GM10248 (cell line): ENCODE data around the gene RNF217.

Experiments
- CTCF ChIA-PET: fragments of 300-600 bp; sonication (Branson Sonifier 250); formaldehyde crosslinking; extraction: SDS; loops from one replicate; lab custom pipeline; 2021; ENCODE audit warnings: antibody characterized with exemption; lab: Yijun Ruan, JAX
- POLR2A ChIA-PET: fragments of 350-650 bp; sonication (Branson Sonifier 250); formaldehyde crosslinking; extraction: SDS; loops from one replicate; lab custom pipeline; 2020; ENCODE audit warnings: antibody characterized with exemption; lab: Yijun Ruan, JAX
- DNase-seq: peaks from one replicate; pipeline ENCODE4 v3.0.0; 2012; ENCODE audit errors: extremely low spot score
- CTCF ChIP-seq: IDR thresholded peaks from 2 replicates; pipeline ENCODE4 v1.5.1; 2012; ENCODE audit warnings: mild to moderate bottlenecking, low read depth; ENCODE audit errors: extremely low read depth, missing control alignments, control extremely low read depth

Gene RNF217

DNA sequence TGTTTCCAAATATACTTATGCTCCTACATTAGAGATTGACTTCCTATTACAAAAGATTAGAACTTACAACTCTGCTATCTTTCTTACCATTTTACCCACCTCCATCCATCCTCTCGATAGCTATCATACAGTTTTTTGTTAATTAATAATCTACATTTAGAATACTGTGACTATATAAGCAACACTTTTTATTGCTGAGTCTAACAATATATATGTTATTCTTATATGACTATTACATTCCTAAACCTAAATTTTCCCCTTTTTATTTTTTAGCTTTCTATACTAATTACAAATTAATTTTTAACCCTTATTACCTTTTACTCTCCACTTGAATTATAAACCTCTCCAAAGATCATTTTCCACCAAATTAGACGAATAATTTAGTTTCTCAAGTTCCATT, 57.0 kb downstream of the RNF217 start:
- POLR2A ChIA-PET: no interaction called here
- CTCF ChIA-PET: interaction anchor here (0.9 kb wide), 1 partner anchor 23 kb away, joined by 3 read pairs; no protein-coding TSS in a partner anchor
- TF ChIP-seq CTCF: no peak
- DNase-seq: no peak

DNA sequence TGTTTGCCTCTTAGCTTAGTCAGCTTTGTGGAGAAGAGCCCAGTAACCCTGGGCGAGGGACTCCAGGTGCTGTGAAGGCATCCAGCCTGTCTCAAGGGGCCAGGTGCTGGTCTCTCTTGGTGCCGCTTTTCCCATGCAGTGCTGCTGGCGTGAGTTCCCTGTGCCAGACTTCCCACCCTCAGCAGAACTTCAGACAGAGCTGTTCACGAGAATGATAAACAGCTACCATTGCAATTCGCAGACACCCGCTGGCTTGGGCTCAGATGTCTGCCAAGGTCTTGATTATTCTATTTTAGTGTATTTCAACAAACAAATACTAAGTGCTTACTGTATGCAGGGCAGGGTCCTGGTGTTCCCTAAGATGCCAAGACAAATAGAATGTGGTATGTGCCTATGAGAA, 57.7 kb downstream of the RNF217 start:
- DNase-seq: no peak
- ChIA-PET POLR2A (no interaction called here), CTCF (no interaction called here)
- no peak for TF ChIP-seq CTCF

DNA sequence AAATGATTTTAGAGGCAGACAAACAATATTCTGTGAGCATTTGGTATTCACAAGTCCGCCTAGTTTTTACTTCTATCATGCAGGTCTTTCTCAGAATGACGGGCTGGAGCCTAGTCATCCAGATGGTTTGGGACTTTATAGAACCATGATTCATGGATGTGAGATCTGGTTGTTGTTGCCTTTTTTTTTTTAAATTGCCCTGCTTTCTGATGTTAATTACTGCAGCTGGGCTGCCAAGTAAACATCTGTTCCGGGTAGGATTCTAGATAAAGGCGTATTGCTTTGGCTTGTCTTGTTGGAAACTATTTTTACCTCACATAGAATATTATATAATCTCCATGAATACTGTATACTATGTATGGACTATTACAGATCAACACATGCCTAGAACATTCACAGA, 58.1 kb downstream of the RNF217 start:
- ChIA-PET CTCF (no interaction called here), POLR2A (no interaction called here)
- DNase-seq: no peak
- no peak for TF ChIP-seq CTCF

- ChIA-PET CTCF (no interaction called here), POLR2A (no interaction called here)
- no peak for DNase-seq
- no peak for TF ChIP-seq CTCF
Measured at GRCh38 chr6:125022391-125022989, 60.3 kb downstream of the RNF217 start.

- no peak for DNase-seq
- ChIA-PET CTCF (no interaction called here), POLR2A (no interaction called here)
- no peak for TF ChIP-seq CTCF
Measured at GRCh38 chr6:125025164-125025854, 63.1 kb downstream of the RNF217 start.

- ChIA-PET POLR2A (no interaction called here), CTCF (no interaction called here)
- no peak for DNase-seq
- TF ChIP-seq CTCF: no peak
Measured at GRCh38 chr6:125027287-125027686, 65.0 kb downstream of the RNF217 start.
